Colonic mucosa (tissue), 4 donors: Measurements from ENCODE around the gene ACP6. TPM values are rescaled to one million over a fixed set of nuclear protein-coding genes. Genes with fewer than 3 reads are reported as not detected.

Source experiments
- DNase-seq: peaks from one replicate; pipeline ENCODE4 v3.0.0-alpha.2; 2020
- H3K27ac ChIP-seq: fragments of 200-600 bp; one replicate; pipeline ENCODE4 v1.8.0; 2021
- H3K27me3 ChIP-seq: fragments of 200-600 bp; one replicate; pipeline ENCODE4 v1.8.0; 2021
- H3K36me3 ChIP-seq: fragments of 200-600 bp; one replicate; pipeline ENCODE4 v1.8.0; 2021
- H3K4me1 ChIP-seq: fragments of 200-600 bp; one replicate; pipeline ENCODE4 v1.8.0; 2021; ENCODE audit warnings: mild to moderate bottlenecking
- H3K4me3 ChIP-seq: fragments of 200-600 bp; one replicate; pipeline ENCODE4 v1.8.0; 2021
- H3K9ac ChIP-seq, 2 donors: one replicate each; pipeline ENCODE4 v1.7.0; 2013; ENCODE audit warnings: control low read depth in 2 of 2, low read depth in 2 of 2, low read length in 2 of 2
- H3K9me3 ChIP-seq: fragments of 200-600 bp; one replicate; pipeline ENCODE4 v1.8.0; 2021
- CTCF ChIP-seq: fragments of 200-600 bp; IDR thresholded peaks from one replicate; pipeline ENCODE4 v1.8.0; 2022; ENCODE audit warnings: antibody characterized with exemption, mild to moderate bottlenecking
- intact Hi-C: fragments of 100-400 bp; cut with DNase I; formaldehyde crosslinking; loops from one replicate; pipeline ENCODE4 v1.14.1; 2022
- total RNA-seq, 2 donors: library from RNA; stranded (reverse); fragmentation: NEBNext Ultra II Directional in 1 of 2; extraction: Animal tissue kit (Norgen Biotek cat#: 25700) in 1 of 2; gene quantifications; one replicate each; pipeline ENCODE4 v1.2.1, GENCODE V29; 2021
- donor health status: healthy.
- donor health status: DM: no; HTN: no; CAD: no.
- donor health status: DM: no; HTN: no; CAD: no.

The ACP6 gene
- total RNA-seq, 2 donors from 2014 or later = 21.6 to 22.7 TPM

- H3K27ac ChIP-seq = no peak overlapping the region
- TF ChIP-seq CTCF = no peak
- H3K36me3 ChIP-seq = no peaks in the 10 kb centered on the region
- DNase-seq = no peak
- H3K27me3 ChIP-seq = no peaks in the 10 kb centered on the region
- no peak overlapping the region for H3K9ac ChIP-seq
- no peaks in the 10 kb centered on the region for H3K4me1 ChIP-seq
- intact Hi-C loops = no loop called here
- no peaks in the 10 kb centered on the region for H3K9me3 ChIP-seq
- H3K4me3 ChIP-seq = no peak overlapping the region
Measured at GRCh38 chr1:147664206-147664605, 6.1 kb downstream of the ACP6 start.

GRCh38 chr1:147654511-147654910, 15.8 kb downstream of the ACP6 start:
- intact Hi-C loops = no loop called here
- DNase-seq = no peak
- Histone ChIP-seq H3K9ac (no peak overlapping the region), H3K9me3 (no peaks in the 10 kb centered on the region), H3K36me3 (no peaks in the 10 kb centered on the region), H3K4me1 (no peaks in the 10 kb centered on the region), H3K4me3 (no peak overlapping the region), H3K27ac (no peak overlapping the region), H3K27me3 (no peaks in the 10 kb centered on the region)
- TF ChIP-seq CTCF = no peak

- no peak overlapping the region for H3K4me3 ChIP-seq
- no peaks in the 10 kb centered on the region for H3K4me1 ChIP-seq
- no peaks in the 10 kb centered on the region for H3K36me3 ChIP-seq
- intact Hi-C loops = no loop called here
- no peaks in the 10 kb centered on the region for H3K27me3 ChIP-seq
- no peak for DNase-seq
- no peak overlapping the region for H3K27ac ChIP-seq
- H3K9me3 ChIP-seq = no peaks in the 10 kb centered on the region
- H3K9ac ChIP-seq = no peak overlapping the region
- no peak for TF ChIP-seq CTCF
Measured at GRCh38 chr1:147652306-147652705, 18.0 kb downstream of the ACP6 start.

- no peaks in the 10 kb centered on the region for H3K4me1 ChIP-seq
- intact Hi-C loops = no loop called here
- H3K27me3 ChIP-seq = no peaks in the 10 kb centered on the region
- TF ChIP-seq CTCF = no peak
- no peak for DNase-seq
- H3K9me3 ChIP-seq = no peaks in the 10 kb centered on the region
- no peak overlapping the region for H3K9ac ChIP-seq
- H3K36me3 ChIP-seq = no peaks in the 10 kb centered on the region
- no peak overlapping the region for H3K27ac ChIP-seq
- no peak overlapping the region for H3K4me3 ChIP-seq
Measured at GRCh38 chr1:147651466-147651865, 18.9 kb downstream of the ACP6 start.

- TF ChIP-seq CTCF = no peak
- Histone ChIP-seq H3K9ac (no peak overlapping the region), H3K27ac (no peak overlapping the region), H3K27me3 (no peaks in the 10 kb centered on the region), H3K36me3 (no peaks in the 10 kb centered on the region), H3K9me3 (no peaks in the 10 kb centered on the region), H3K4me3 (no peak overlapping the region), H3K4me1 (no peaks in the 10 kb centered on the region)
- no peak for DNase-seq
- intact Hi-C loops = no loop called here
Measured at GRCh38 chr1:147648933-147649332, 21.4 kb downstream of the ACP6 start.
